A204.1 (cell line): Measurements from ENCODE around the gene SNX30.
"Not testable (repeated sequence)": the region's sequence is repeated elsewhere in the genome, so short reads cannot be mapped to it uniquely, and the experiment has no call there.

Experiments
- FAIRE-seq: peaks from 2 replicates; lab custom pipeline; 2012; peaks lifted over from hg19 to GRCh38; lab: Jason Lieb, UNC

Gene SNX30, protein sequence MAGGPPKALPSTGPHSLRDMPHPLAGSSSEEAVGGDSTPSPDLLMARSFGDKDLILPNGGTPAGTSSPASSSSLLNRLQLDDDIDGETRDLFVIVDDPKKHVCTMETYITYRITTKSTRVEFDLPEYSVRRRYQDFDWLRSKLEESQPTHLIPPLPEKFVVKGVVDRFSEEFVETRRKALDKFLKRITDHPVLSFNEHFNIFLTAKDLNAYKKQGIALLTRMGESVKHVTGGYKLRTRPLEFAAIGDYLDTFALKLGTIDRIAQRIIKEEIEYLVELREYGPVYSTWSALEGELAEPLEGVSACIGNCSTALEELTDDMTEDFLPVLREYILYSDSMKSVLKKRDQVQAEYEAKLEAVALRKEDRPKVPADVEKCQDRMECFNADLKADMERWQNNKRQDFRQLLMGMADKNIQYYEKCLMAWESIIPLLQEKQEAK

DNA sequence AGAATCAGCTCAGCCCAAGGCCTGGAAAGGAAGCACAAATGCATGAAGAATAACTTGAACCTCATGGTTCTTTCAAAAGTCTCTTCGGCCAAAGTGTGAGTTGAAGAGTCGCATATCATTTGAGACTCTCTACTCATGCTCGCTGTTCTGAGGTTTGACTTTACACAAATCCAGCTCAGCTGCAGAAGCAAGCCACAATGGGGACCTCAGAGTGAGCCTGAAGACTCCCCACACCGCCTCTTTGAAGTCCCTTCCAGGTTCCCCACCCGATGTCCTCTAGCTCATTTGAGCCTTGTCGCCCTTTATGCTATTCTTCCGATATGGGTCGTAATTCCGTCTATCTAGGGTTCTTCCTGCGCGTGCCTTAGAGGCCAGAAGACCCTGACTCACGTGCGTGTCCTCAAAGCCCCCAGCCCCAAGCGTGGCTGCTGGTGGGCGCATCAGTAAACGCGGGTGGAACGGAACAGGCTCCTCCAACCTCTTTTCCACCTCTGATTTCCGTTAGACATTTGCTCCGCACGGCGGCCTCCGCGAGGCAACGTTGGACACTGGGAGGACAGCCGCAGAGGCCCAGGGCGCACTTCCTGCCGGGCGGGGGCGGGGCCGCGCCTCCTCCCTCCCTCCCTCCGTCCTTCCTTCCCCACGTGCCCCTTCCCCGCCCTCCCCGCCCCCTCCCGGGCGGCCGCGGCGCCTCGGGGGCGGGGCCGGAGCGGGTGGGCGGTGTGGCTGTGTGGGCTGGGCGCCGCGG is at the start of gene SNX30:
Gene SNX30, plus strand, starts transcription at position 745 of the 748 bp plus-strand sequence. CDS start 242 bp downstream, outside the sequence.
- FAIRE-seq = no peak

DNA sequence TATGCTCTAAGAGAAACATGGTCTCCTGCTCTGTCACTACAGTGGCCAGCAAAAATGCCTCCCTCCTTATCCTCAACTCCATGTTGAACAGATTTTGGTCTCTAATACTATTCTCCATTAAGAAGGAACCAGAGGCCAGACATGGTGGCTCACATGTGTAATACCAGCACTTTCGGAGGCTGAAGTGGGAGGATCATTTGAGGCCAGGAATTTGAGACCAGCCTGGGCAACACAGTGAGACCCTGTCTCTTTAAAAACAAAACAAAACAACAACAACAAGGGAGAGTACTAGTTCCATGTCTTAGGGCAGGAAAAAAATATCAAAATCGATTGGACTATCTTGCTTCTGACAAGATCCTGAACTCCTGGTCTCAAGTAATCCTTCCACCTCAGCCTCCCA is 47.3 kb upstream of the SNX30 start:
- no peak for FAIRE-seq

DNA sequence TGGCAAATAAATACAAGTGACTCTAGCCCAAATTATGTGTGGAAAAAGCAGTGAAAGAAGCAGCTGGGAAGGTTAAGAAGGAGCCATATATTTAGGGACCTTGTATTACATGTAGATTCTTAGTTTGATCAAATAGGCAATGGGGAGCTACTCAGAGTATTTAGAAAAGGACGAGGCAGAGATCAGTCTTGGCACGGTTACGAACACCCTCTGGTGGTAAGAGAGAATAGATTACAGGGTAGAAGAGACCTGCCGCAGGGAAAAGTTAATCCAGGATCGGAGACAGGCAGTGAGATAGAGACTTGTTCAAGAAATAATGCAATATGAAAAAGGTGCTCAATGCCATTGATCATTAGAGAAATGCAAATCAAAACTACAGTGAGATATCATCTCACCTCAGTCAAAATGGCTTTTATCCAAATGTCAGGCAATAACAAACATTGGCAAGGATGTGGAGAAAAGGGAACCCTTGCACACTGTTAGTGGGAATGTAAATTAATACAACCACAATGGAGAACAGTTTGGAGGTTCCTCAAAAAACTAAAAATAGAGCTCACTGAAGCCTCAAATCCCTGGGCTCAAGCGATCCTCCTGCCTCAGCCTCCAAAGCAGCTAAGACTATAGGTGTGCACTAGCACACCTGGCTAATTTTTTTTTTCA is 44.7 kb upstream of the SNX30 start:
- FAIRE-seq = peak; percentile 44

DNA sequence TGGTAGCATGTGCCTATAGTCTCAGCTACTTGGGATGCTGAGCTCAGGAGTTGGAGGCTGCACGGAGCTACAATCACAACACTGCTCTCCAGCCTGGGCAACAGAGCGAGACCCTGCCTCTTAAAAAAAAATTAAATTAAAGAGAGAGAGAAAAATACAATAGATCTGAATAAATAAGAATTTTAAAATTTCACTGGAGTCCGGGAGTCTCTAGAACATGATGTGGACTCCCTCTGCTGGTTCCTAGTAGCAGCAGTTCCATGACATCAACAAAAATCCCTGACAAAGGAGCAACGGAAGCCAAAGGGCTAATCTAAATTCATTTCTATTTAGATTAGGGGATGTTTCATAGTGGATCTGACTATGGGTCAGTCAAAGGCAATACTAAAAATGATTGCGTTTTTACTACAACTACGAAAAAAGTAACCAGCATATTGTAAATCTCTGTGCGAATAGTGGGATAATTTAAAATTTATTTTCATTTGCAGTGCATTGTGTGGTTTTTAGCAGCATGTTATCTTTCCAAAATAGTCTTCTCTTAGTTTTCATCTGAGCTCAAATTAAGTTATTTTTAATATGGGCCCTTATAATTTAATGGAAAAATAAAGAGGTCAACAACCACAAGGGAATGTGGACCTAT is 39.4 kb upstream of the SNX30 start:
- peak; percentile 75 for FAIRE-seq

DNA sequence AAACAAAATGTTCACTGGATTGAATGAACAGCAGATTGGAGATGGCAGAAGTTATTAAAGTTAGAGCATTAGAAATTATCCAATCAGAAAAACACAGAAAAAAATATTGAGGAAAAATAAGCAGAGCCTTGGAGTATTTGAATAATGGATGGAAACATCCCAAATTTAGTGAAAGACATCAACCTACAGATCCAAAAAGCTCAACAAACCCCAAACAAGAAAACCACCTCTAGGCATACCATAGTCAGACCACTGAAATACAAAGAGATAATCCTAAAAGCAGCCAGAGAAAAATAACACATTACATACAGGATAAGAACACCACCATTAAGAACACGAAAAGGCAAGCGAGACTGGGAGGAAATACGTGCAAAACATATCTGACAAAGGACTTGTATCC is 37.9 kb upstream of the SNX30 start:
- FAIRE-seq = no peak

DNA sequence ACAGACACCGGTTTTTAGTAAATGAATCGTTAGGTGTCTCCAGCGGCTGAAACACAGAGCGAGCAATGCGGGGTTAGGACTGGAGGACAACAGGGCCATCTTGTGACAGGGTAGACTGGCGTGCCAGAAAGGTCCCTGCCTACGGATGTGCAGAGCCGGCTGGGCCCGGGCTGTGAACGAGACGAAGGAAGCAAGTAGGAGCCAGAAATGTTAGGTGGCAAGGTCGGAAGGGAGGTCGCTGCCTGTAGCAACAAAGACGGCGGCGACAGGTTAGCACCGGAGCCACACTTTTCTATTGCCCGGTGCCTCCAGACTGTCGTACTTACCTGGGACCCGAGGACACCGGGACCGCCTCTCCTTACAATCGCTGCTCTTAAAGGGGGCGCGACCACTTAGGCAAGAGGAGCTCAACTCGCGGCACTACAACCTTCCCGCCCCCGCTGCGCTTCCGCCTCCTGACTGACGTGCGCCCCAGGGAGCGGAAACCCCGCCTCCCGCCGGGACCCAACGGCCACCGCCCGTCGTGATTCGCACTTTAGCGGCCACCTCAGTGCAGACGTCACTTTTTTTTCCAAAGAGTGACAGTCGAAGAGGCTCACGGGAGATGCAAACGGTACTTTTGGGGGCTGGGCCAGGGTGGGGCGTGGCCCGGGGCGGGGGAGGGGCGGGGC is 32.8 kb upstream of the SNX30 start, which contains the start of gene INIP:
Gene INIP, minus strand, starts transcription at position 457 of the 671 bp plus-strand sequence. CDS start 1,632 bp downstream, outside the sequence.
- FAIRE-seq = no peak

DNA sequence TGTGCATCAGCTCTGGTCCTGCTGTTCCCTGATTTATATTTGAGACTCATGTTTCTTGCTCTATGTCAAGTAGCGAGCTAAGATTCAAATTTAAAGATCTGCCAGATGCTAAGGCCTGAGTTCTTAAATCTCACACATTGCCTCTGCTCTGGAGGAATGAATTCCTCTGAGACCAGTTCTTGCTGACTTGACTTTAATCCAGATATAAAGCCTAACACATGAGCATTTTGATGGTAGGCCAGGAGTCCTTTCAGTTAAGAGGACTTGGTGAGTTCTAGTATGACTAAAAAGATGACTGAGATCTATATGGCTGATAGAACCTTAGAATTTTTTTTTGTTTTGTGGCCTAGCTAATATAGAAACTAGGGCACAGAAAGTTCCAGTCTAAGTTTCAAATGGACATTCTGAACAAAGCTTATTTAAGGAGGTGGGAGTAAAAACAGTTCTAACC is 31.3 kb upstream of the SNX30 start:
- no peak for FAIRE-seq

DNA sequence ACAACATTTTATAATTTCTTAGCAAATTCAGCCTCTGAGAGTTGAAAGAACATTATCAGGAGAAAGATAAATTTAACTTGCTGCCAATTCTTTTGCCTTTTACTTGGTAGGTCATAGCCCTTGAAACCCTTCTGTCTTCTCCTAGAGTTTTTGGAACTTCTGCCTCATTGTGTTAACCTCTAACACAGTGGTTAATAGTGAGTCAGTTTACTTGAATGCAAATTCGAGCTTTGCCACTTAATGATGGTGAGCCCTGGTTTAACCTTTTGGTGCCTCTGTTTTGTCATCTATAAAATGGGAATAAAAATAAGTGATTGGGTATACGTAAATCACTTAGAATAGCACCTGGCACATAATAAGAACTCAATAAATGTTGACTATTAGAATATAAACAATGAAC is 30.9 kb upstream of the SNX30 start:
- FAIRE-seq = no peak

DNA sequence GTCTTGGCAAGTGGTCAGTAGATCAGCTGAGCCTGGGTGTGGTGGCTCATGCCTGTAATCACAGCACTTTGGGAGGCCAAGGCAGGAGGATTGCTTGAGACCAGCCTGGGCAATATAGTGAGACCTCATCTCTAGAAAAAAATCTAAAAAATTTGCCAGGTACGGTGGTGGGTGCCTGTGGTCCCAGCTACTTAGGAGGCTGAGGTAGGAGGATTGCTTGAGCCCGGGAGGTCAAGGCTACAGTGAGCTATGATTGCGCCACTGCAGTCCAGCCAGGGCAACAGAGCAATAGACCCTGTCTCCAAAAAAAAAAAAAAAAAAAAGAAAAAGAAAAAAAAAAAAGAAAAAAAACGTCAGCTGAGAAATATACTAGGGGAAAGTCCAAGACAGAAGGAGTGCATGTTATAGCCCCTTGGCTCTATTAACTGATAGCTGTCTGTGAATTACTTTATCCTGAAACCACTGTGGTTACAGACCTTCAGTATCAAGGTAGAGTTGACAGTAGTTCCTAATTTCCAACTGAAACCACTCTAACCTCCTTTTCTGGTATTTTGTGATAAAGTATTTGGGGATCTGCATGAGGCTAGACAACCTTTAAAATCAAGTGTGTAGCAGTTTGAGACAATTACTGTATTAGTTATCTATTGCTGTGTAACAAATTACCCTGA is 30.3 kb upstream of the SNX30 start:
- no peak for FAIRE-seq

DNA sequence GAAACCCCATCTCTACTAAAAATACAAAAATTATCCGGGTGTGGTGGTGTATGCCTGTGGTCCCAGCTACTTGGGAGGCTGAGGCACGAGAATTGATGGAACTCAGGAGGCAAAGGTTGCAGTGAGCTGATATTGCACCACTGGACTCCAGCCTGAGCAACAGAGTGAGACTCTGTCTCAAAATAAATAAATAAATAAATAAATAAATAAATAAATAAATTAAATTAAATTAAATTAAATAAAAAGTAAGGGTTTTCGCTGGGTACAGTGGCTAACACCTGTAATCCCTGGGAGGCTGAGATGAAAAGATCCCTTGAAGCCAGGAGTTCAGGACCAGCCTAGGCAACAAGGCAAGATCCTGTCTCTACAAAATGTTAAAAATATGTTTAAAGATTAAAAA is 27.8 kb upstream of the SNX30 start:
- not testable (repeated sequence) for FAIRE-seq

DNA sequence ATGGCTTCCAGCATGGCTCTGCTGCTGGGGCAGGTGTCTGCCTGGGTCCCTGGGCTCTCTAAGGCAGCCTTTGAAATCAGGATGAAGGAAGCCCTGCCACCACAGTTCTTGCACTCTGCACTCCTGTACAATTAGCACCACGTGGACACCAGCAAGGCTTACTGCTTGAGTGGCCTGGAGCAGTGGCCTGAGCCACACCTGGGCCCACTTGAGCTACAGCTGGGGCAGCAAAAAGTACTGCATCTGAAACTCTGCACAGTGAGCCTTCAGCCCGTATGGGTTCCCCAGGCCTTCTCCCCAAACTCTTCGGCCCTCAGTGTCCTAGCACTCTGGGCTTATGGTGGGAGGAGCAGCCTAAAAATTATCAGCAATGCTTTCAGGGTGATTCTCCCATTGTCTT is 24.6 kb upstream of the SNX30 start:
- no peak for FAIRE-seq

DNA sequence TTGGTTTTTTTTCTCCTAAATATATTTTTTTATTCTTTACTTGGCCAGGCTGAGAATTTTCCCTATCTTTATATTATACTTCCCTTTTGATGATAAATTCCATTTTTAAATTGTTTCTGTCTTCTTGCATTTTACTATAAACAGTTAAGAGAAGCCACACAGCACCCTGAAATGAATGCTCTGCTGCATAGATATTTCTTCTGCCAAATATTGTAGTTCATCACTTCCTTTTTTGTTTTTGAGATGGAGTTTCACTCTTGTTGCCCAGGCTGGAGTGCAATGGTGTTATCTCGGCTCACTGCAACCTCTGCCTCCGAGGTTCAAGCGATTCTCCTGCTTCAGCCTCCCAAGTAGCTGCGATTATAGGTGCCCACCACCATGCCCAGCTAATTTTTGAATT is 24.1 kb upstream of the SNX30 start:
- FAIRE-seq = no peak

DNA sequence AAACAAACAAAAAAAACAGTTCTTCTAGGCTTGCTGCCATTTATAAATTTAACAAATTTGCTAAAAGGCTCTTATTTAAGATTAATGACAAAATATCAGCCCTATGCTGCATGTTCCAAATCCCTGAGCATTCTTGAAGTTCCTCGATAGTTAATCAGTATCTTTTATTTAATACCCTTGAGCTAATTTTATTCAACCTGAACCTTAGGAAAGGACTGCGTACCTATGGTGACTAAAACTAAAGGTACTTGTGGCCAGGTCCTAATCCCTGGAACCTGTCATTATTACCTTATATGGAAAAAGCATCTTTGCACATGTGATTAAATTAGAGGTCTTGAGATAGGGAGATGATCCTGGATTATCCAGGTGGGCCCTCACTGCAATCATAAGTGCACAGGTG is 22.2 kb upstream of the SNX30 start:
- FAIRE-seq = no peak

DNA sequence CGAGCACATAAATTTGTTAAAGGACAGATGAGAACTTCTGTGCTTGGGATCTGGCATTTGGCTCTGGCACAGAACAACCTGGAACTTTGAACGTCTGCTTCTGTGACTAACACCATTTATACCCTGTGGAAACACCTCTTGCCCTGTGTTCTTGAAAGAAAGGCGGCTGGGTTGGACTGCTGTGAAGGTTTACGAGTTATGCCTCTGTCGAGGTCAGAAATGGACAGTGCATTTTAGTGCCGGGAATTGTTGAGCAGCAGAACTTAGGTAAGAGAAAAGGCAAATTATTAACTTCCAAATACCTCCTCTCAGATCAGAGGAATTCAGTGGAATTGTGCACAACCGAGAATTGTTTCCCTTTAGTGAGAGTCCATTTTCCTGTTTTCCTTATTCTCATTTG is 18.6 kb upstream of the SNX30 start:
- FAIRE-seq = no peak

DNA sequence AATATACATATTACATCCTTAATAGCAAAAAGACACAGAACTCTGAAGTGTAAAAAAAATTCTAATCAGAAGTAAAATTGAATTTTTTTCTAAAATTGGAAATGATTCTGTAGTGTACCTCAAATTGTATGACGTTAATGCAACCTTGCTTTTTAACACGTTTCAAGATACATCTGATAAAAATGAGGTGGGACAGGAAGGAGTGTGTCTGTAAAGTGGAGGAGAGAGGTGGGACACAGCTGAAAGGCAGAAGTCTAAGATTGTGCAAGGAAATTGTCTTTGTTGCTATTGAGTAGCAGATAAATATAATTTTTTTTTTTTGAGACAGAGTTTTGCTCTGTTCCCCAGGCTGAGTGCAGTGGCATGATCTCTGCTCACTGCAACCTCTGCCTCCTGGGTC is 15.7 kb upstream of the SNX30 start:
- no peak for FAIRE-seq

DNA sequence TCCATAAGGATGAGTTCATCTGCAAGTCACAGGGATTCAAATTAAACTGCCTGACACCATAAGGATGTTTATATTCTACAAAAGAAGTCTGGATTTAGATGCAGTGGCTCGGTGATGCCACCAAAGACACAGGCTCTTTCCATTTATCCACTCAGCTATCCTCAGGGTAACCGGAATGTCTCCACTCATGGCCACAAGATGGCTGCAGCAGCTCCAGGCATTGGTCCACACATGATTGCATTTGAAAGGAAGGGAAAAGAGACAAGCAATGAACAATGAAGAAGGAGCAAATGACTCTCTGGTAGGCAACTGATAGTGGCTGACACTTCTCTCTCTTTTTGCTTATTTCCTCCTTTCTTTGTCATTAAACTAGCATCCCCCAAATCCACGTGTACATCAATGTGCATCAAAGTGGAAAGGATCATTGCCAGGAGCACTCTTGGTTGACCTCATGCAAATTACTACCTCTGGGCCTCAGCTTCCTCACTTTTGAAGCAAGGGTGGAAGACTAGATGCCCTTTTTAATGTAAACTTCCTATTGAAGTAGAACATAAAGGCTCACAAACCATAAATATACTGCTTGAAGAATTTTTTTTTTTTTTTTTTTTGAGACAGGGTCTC is 7.2 kb upstream of the SNX30 start:
- FAIRE-seq = no peak

DNA sequence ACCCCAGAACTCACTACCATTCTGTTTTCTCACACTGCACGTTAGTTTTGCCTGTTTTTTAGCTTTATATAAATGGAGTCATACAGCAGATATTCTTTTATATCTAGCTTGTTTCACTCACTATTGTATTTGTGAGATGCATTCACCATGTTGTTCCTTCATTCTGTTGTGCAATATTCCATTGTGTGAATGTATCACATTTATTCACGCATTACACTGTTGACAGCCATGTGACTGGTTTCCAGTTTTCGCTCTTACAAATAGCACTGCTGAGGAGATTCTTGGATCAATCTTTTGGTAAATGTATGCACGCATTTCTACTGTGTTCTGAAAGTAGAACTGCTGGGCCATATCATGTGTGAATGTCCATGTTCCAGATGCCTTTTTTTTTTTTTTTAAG is 6.4 kb upstream of the SNX30 start:
- FAIRE-seq = no peak

DNA sequence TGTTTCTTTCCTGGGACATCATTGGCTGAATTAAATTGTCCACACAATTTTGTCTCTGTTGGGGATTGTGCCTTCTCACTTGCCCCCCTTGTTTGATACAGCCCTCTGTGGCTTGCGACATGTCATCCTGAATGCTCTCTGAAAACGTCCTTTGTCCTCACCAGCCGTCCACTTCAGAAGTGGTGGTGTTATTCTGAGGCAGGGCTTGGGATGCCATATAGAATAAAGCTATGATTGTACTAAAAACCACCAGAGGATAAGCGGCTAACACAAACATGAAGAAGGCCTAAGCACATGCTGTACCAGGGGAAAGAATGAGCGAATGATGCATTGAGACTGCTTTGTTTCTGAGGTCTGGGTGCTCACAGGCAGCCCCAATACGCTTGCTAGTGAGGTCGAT is 3.5 kb upstream of the SNX30 start:
- FAIRE-seq = no peak

DNA sequence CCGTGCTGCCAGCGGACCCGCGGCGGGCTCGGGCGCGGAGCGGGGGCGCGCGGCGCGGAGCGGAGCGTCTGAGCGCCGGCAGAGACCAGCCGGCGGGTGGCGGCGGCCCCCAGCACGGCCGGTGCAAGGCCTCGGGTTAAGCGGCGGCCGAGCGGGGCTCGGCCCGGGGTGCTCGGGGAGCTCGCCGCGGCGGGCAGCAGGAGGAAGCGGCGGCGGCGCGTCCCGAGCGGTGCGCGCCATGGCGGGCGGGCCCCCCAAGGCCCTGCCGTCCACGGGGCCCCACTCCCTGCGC is 150 bp downstream of the SNX30 start:
- no peak for FAIRE-seq

DNA sequence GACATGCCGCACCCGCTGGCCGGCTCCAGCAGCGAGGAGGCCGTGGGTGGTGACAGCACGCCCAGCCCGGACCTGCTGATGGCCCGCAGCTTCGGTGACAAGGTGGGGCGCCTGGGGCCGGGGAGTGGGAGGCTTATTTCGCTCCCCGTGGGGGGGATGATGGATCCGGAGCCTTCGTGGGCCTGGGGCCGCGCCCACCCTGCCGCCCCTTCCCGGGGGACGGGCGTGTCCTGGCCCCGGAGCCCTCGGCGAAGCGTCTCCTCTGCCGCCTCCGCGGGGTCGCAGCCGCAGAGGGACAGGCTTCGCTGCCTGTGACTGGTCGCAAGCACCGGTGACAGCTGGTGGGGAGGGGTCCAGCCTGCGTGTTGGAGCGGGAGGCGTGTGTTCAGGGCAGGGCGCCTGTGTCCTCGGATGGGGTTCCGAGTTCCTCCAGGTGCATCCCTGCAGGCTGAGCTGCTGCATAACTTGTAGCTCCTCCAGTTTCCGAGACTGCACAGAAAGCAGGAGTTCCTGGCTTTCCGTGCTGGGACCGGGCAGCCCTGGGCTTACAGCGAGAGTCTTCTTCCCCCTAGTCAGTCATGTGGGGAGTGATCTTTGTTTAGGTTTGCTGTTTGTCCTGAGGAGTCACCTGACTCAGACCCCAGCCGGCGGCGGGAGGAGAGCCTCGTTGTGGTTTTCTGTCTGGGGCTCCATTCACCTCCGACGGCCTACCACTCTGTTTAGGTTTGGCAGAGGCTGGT is 666 bp downstream of the SNX30 start:
- no peak for FAIRE-seq
